WTC11 (cell line): ENCODE data around the gene CACNA1C. TPM values are rescaled to one million over a fixed set of nuclear protein-coding genes. Genes with fewer than 3 reads are reported as not detected.

Experiments
- ATAC-seq: fragments of 200-7000 bp; cut with Tn5 transposase; 2 replicates; pipeline ENCODE4 v1.10.0; 2021; ENCODE audit warnings: mild to moderate bottlenecking, moderate library complexity
- CTCF ChIA-PET: fragments of 300-600 bp; sonication (Branson Sonifier 250); formaldehyde crosslinking; loops from one replicate; lab custom pipeline; 2021; ENCODE audit warnings: antibody characterized with exemption; lab: Charles Lee
- POLR2A ChIA-PET: fragments of 350-600 bp; sonication (Branson Sonifier 250); formaldehyde crosslinking; loops from one replicate; lab custom pipeline; 2021; ENCODE audit warnings: antibody characterized with exemption; lab: Charles Lee
- DNase-seq: peaks from one replicate; pipeline ENCODE4 v3.0.0; 2021; ENCODE audit warnings: low spot score
- H3K27ac Mint-ChIP-seq: 2 replicates; pipeline ENCODE4 v1.8.0; 2021; ENCODE audit warnings: mixed read lengths
- H3K27me3 Mint-ChIP-seq: 2 replicates; pipeline ENCODE4 v1.8.0; 2021; ENCODE audit warnings: low read depth, mild to moderate bottlenecking, moderate library complexity, mixed read lengths
- H3K36me3 Mint-ChIP-seq: 2 replicates; pipeline ENCODE4 v1.8.0; 2021; ENCODE audit warnings: mixed read lengths
- H3K4me1 Mint-ChIP-seq: 2 replicates; pipeline ENCODE4 v1.8.0; 2022; ENCODE audit warnings: mixed read lengths
- H3K4me3 Mint-ChIP-seq: 2 replicates; pipeline ENCODE4 v1.8.0; 2021; ENCODE audit warnings: mild to moderate bottlenecking, moderate library complexity, mixed read lengths
- H3K9me3 Mint-ChIP-seq: 2 replicates; pipeline ENCODE4 v1.8.0; 2021; ENCODE audit warnings: mixed read lengths
- AR ChIP-seq: fragments of 250-450 bp; sonication (Bioruptor Pico); IDR thresholded peaks from 2 replicates; pipeline ENCODE4 v1.9.0; 2021; ENCODE audit warnings: mild to moderate bottlenecking
- ATF2 ChIP-seq: sonication (generic); formaldehyde crosslinking; IDR thresholded peaks from 2 replicates; pipeline ENCODE4 v1.8.1; 2022; ENCODE audit warnings: low read depth, missing genetic modification reagents, borderline replicate concordance
- ELF4 ChIP-seq: sonication (generic); formaldehyde crosslinking; IDR thresholded peaks from 2 replicates; pipeline ENCODE4 v1.8.1; 2022; ENCODE audit warnings: low read depth, mild to moderate bottlenecking, moderate library complexity, missing genetic modification reagents
- FOXJ3 ChIP-seq: sonication (generic); formaldehyde crosslinking; IDR thresholded peaks from 2 replicates; pipeline ENCODE4 v1.9.0; 2021; ENCODE audit warnings: missing genetic modification reagents, mild to moderate bottlenecking, borderline replicate concordance
- FOXP1 ChIP-seq: sonication (generic); formaldehyde crosslinking; IDR thresholded peaks from 2 replicates; pipeline ENCODE4 v1.8.0; 2022; ENCODE audit warnings: missing genetic modification reagents, mild to moderate bottlenecking, moderate library complexity, borderline replicate concordance
- GABPB1 ChIP-seq: sonication (generic); formaldehyde crosslinking; IDR thresholded peaks from 2 replicates; pipeline ENCODE4 v1.8.1; 2023; ENCODE audit warnings: mild to moderate bottlenecking, missing genetic modification reagents
- HMGXB4 ChIP-seq: sonication (generic); formaldehyde crosslinking; IDR thresholded peaks from 2 replicates; pipeline ENCODE4 v1.8.1; 2023; ENCODE audit warnings: mild to moderate bottlenecking, moderate library complexity, missing genetic modification reagents
- NFYB ChIP-seq: sonication (generic); formaldehyde crosslinking; conservative IDR thresholded peaks from 2 replicates; pipeline ENCODE4 v1.8.0; 2022; ENCODE audit warnings: low read depth, missing genetic modification reagents
- NR1H2 ChIP-seq: sonication (generic); formaldehyde crosslinking; IDR thresholded peaks from 2 replicates; pipeline ENCODE4 v1.9.0; 2021; ENCODE audit warnings: mild to moderate bottlenecking, moderate library complexity, missing genetic modification reagents
- PRDM15 ChIP-seq: sonication (generic); formaldehyde crosslinking; IDR thresholded peaks from 2 replicates; pipeline ENCODE4 v1.8.0; 2022; ENCODE audit warnings: missing genetic modification reagents
- SMAD4 ChIP-seq: sonication (generic); formaldehyde crosslinking; IDR thresholded peaks from 2 replicates; pipeline ENCODE4 v1.8.0; 2022; ENCODE audit warnings: mild to moderate bottlenecking, missing genetic modification reagents
- TEAD1 ChIP-seq: sonication (generic); formaldehyde crosslinking; IDR thresholded peaks from 2 replicates; pipeline ENCODE4 v1.8.0; 2022; ENCODE audit warnings: mild to moderate bottlenecking, missing genetic modification reagents
- ZMAT4 ChIP-seq: fragments of 250-450 bp; sonication (Bioruptor Pico); IDR thresholded peaks from 2 replicates; pipeline ENCODE4 v1.9.0; 2021; ENCODE audit warnings: mild to moderate bottlenecking
- ZNF232 ChIP-seq: sonication (generic); formaldehyde crosslinking; IDR thresholded peaks from 2 replicates; pipeline ENCODE4 v1.8.0; 2022; ENCODE audit warnings: mild to moderate bottlenecking, missing genetic modification reagents
- ZNF671 ChIP-seq: fragments of 250-450 bp; sonication (Bioruptor Pico); IDR thresholded peaks from 2 replicates; pipeline ENCODE4 v1.8.0; 2021; ENCODE audit warnings: mild to moderate bottlenecking
- total RNA-seq: library from RNA; stranded (reverse); gene quantifications from 3 replicates; pipeline ENCODE4 v1.2.3, GENCODE V29; 2021

CACNA1C gene
- total RNA-seq, 1 experiment from 2014 or later = 1.7 TPM

DNA sequence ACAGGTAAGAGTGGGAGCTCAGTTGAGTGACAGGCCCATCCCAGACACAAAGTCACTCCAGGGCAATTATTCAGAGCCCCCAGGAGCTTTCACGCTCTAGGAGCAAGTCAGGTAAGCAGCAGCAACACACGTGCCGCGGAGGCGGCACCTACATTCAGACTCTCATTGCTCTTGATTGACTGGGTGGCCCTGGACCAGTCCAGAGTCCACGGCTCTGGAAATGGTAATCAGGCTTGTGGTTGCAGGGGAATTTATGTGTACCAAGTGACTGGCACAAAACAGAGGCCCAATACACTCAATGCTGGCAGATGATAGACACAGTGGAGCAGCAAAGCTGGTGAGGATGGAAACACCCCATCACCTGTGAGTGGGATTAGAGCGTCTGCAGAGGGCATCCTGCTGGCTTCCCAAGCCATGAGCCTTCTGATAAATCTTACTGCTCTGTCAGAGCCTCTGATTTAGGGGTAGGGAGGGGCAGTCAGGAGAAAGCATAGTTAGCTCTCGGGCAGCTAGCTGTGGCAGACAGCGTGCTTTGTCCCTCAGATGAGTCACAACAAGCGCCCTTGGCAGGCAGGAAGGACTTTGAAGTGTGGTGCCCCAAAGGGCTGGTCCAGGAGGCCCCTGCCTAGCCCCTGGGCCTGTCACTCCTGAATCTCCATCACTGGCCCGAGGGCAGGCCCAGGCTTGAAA is 344.7 kb downstream of the CACNA1C start (continued):
- no peak for TF ChIP-seq AR (CRISPR knock-in tag)
- TF ChIP-seq ATF2 (CRISPR knock-in tag) = no peak
- no peak for TF ChIP-seq SMAD4 (CRISPR knock-in tag)
- TF ChIP-seq HMGXB4 (CRISPR knock-in tag) = no peak

DNA sequence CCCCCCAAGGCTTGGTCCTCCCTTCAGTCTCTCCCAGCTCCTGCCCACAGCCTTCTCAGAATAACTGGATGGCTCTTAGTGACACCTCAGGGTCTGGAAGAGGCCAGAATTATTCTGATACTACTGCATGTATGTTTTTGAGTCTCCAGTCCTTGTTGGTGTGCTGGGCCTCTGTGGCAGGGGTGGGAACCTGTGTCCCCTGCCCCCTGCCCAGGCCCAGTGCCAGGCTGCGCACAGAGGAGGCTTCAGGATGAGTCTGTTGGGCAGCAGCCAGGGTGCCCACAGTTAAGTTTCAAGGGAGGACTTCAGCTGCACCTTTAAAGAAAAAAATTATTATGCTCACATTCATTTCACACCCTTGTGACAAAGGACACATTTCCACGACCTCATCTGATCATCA is 348.3 kb downstream of the CACNA1C start:
- Mint-ChIP-seq H3K27me3 (no peaks in the 10 kb centered on the region; the same call in 1 of the 2 replicates), H3K9me3 (no peaks in the 10 kb centered on the region), H3K4me3 (no peak overlapping the region), H3K27ac (no peak overlapping the region), H3K36me3 (no peaks in the 10 kb centered on the region), H3K4me1 (no peaks in the 10 kb centered on the region; the same call in 1 of the 2 replicates)
- no peak for TF ChIP-seq GABPB1
- TF ChIP-seq ZNF232 = no peak
- no peak for TF ChIP-seq TEAD1 (CRISPR knock-in tag)
- TF ChIP-seq FOXJ3 (CRISPR knock-in tag) = no peak
- TF ChIP-seq NR1H2 (CRISPR knock-in tag) = no peak
- TF ChIP-seq NFYB (CRISPR knock-in tag) = no peak
- ChIA-PET POLR2A (no interaction called here), CTCF (no interaction called here)
- ATAC-seq = no peak
- DNase-seq = no peak

DNA sequence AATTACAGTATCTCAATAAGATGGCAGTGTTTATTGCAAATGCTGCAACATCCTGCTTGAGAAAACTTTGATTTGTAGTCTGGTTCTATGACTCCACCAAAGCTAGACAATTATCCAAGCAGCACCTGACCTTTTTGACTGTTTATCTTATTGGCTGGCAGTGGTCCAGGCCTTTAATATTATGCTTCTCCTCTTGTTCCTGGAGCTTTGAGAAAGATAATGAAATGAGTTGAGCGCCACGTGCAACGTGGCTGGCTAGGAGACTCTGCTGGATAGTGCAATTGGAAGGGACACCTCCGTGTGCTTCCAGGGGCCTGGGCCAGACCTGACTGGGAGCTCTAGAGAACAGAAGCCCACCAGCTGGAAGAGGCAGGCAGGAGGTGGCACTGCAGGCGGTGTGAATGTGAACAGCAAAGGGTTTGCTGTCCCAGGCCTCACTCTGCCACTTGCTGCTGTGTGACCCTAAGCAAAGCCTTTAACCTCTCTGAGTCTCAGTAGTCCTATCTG is 349.3 kb downstream of the CACNA1C start:
- no peak overlapping the region for H3K27ac Mint-ChIP-seq
- CTCF ChIA-PET = interaction anchor here (0.6 to 1.5 kb wide), 3 partner anchors 9 to 181 kb away, joined by 3 to 5 read pairs (median 3); no protein-coding TSS in a partner anchor
- no peak for ATAC-seq
- TF ChIP-seq ELF4 (CRISPR knock-in tag) (no peak), ZMAT4 (no peak), FOXP1 (no peak), NR1H2 (CRISPR knock-in tag) (no peak), PRDM15 (CRISPR knock-in tag) (no peak), ZNF671 (CRISPR knock-in tag) (no peak)
- TF ChIP-seq, all 79 proteins: peak for 0
- Mint-ChIP-seq H3K9me3 (no peaks in the 10 kb centered on the region), H3K4me3 (no peak overlapping the region), H3K4me1 (no peaks in the 10 kb centered on the region; the same call in 1 of the 2 replicates), H3K27me3 (no peaks in the 10 kb centered on the region; the same call in 1 of the 2 replicates), H3K36me3 (no peaks in the 10 kb centered on the region)
- DNase-seq = no peak
- POLR2A ChIA-PET = no interaction called here
